ENCODE results near the gene PLEKHA3.

PLEKHA3 gene

GRCh38 chr2:178506524-178506923 is 26.3 kb downstream of the PLEKHA3 start:
- TF ChIP-seq, protein P1, sequence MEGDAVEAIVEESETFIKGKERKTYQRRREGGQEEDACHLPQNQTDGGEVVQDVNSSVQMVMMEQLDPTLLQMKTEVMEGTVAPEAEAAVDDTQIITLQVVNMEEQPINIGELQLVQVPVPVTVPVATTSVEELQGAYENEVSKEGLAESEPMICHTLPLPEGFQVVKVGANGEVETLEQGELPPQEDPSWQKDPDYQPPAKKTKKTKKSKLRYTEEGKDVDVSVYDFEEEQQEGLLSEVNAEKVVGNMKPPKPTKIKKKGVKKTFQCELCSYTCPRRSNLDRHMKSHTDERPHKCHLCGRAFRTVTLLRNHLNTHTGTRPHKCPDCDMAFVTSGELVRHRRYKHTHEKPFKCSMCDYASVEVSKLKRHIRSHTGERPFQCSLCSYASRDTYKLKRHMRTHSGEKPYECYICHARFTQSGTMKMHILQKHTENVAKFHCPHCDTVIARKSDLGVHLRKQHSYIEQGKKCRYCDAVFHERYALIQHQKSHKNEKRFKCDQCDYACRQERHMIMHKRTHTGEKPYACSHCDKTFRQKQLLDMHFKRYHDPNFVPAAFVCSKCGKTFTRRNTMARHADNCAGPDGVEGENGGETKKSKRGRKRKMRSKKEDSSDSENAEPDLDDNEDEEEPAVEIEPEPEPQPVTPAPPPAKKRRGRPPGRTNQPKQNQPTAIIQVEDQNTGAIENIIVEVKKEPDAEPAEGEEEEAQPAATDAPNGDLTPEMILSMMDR (IDR thresholded peaks at IDR 0.05; ENCODE audit: borderline replicate concordance, control extremely low read depth, extremely low read depth, insufficient read depth, missing control alignments) = no peak
- in situ Hi-C loops (cut with MboI; ENCODE audit: low sequenced_read_pairs, unreplicated experiment) = no loop called here
- no peak for DNase-seq (ENCODE audit: low spot score)

GRCh38 chr2:178506949-178507348 is 26.7 kb downstream of the PLEKHA3 start:
- TF ChIP-seq, protein P1 (IDR thresholded peaks at IDR 0.05; ENCODE audit: borderline replicate concordance, control extremely low read depth, extremely low read depth, insufficient read depth, missing control alignments) = no peak
- no peak for DNase-seq (ENCODE audit: low spot score)
- in situ Hi-C loops (cut with MboI; ENCODE audit: low sequenced_read_pairs, unreplicated experiment) = no loop called here

DNA sequence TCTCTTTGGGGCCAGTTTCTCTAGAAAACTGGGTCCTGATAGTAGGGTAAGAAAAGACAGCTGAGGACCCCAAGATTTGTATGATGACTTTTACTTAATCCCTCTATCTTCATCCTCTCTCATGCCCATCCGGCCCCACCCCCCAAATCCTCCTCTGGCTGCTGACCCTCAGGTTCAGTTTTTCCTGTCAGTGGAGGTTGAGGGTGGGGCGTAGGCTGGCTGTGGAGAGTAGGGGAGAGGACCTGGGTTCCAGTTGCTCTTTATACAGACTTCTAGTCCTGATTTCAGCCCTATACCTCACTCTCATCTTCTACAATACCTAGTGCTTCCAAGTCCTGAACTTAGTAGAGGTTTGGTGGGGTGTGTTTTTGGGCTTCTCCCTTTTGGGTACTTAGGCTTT is 28.4 kb downstream of the PLEKHA3 start:
- TF ChIP-seq, protein P1 (IDR thresholded peaks at IDR 0.05; ENCODE audit: borderline replicate concordance, control extremely low read depth, extremely low read depth, insufficient read depth, missing control alignments) = no peak
- DNase-seq (ENCODE audit: low spot score) = no peak
- in situ Hi-C loops (cut with MboI; ENCODE audit: low sequenced_read_pairs, unreplicated experiment) = no loop called here

DNA sequence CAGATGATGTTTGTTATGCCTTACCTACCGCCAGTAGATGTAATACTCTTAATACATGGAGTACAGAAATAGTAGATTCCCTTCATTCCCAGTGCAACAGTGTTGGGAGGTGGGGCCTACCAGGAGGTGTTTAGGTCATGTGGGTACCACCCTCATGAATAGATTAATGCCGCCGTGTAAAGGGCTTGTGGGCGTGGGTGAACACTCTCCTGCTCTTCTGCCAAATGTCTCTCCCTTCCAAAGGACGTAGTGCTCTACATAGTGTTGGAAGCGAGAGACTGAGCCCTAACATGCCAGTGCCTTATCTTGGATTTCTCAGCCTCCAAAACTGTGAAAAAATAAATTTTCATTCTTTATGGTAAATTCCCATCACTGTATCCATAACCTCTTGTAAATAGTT is 30.1 kb downstream of the PLEKHA3 start:
- no peak for DNase-seq (ENCODE audit: low spot score)
- TF ChIP-seq, protein P1 (IDR thresholded peaks at IDR 0.05; ENCODE audit: borderline replicate concordance, control extremely low read depth, extremely low read depth, insufficient read depth, missing control alignments) = no peak
- in situ Hi-C loops (cut with MboI; ENCODE audit: low sequenced_read_pairs, unreplicated experiment) = no loop called here

DNA sequence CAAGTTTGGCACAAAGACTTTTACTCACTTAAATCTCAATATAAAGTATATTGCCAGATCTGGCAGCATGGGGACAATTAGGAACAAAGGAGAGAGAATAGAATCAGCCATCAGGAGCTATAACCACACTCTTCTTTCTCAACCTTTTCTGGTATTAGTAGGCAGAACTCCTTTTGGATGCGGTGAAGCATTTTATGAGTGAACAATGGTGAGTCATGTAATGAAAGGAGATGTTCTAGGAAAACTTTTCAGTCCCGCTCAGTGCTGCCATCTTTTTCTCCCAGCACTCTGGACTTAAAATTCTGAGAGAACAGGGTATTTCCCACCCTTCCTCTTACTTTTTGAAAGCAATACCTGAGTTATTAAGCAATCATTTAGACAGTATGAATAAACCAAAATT is 32.2 kb downstream of the PLEKHA3 start:
- in situ Hi-C loops (cut with MboI; ENCODE audit: low sequenced_read_pairs, unreplicated experiment) = no loop called here
- no peak for DNase-seq (ENCODE audit: low spot score)
- TF ChIP-seq, protein P1 (IDR thresholded peaks at IDR 0.05; ENCODE audit: borderline replicate concordance, control extremely low read depth, extremely low read depth, insufficient read depth, missing control alignments) = no peak

DNA sequence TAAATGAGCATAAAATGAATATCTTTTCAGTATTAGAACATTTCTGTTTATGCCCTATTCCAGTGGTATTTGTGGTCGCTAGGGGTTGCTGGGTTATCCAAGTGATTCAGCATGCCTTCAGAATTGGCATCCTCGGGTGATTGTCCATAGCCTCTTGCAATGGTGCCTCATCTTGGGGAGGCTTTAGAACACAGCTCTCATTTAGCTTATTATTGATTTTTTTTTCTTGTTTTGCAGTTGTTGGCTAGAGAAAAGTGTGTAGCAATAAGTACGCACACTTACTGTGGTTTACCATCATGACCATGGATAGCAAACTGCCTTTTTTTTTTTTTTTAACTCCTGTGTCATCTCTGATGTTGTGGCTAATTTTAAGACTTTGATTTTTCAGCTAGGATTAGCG is 33.6 kb downstream of the PLEKHA3 start:
- no peak for DNase-seq (ENCODE audit: low spot score)
- TF ChIP-seq, protein P1 (IDR thresholded peaks at IDR 0.05; ENCODE audit: borderline replicate concordance, control extremely low read depth, extremely low read depth, insufficient read depth, missing control alignments) = no peak
- in situ Hi-C loops (cut with MboI; ENCODE audit: low sequenced_read_pairs, unreplicated experiment) = no loop called here

GRCh38 chr2:178514664-178515063 is 34.4 kb downstream of the PLEKHA3 start:
- in situ Hi-C loops (cut with MboI; ENCODE audit: low sequenced_read_pairs, unreplicated experiment) = no loop called here
- no peak for DNase-seq (ENCODE audit: low spot score)
- TF ChIP-seq, protein P1 (IDR thresholded peaks at IDR 0.05; ENCODE audit: borderline replicate concordance, control extremely low read depth, extremely low read depth, insufficient read depth, missing control alignments) = no peak

All from GM13976 (cell line).